SK-N-SH (cell line): ENCODE measurements around the gene FUT9. TPM values are rescaled to one million over a fixed set of nuclear protein-coding genes. Genes with fewer than 3 reads are reported as not detected.

Source experiments
- CTCF ChIA-PET: fragments of 300-600, 350-600 bp; formaldehyde crosslinking; extraction: SDS; loops from one replicate; lab custom pipeline; 2021; lab: Yijun Ruan, JAX
- POLR2A ChIA-PET: fragments of 350-600 bp; sonication (Branson Sonifier 250); formaldehyde crosslinking; extraction: SDS; loops from one replicate; lab custom pipeline; 2020; ENCODE audit warnings: antibody characterized with exemption, inconsistent platforms; lab: Yijun Ruan, JAX
- DNase-seq: peaks from one replicate; pipeline ENCODE4 v3.0.0; 2012
- H2AFZ ChIP-seq: fragments of 200-600 bp; sonication (generic); 2 replicates; pipeline ENCODE4 v1.8.1; 2016; ENCODE audit warnings: antibody characterized with exemption, mild to moderate bottlenecking, low read depth
- H3F3A ChIP-seq: fragments of 200-600 bp; sonication (generic); replicated peaks from 2 replicates; pipeline ENCODE3; 2016; ENCODE audit warnings: antibody characterized with exemption, mild to moderate bottlenecking; ENCODE audit not compliant: insufficient read depth
- H3K27ac ChIP-seq, 2 experiments: fragments of 200-500 bp in 1 of 2; fragments of 200-600 bp in 1 of 2; sonication (Bioruptor generic) in 1 of 2; sonication (generic), shearing (Covaris generic) in 1 of 2; 2 replicates each; pipeline versions ENCODE4 v1.5.1 to v1.6.1; 2014 to 2016; ENCODE audit warnings: low read depth in 2 of 2, inconsistent platforms in 1 of 2, low read length in 1 of 2, mild to moderate bottlenecking in 1 of 2, mixed read lengths in 1 of 2
- H3K27me3 ChIP-seq: fragments of 200-600 bp; sonication (generic), shearing (Covaris generic); 2 replicates; pipeline ENCODE4 v1.6.1; 2016; ENCODE audit warnings: mixed run types; ENCODE audit not compliant: insufficient read depth
- H3K36me3 ChIP-seq, 2 experiments: fragments of 200-500 bp in 1 of 2; fragments of 200-600 bp in 1 of 2; sonication (Bioruptor generic) in 1 of 2; sonication (generic) in 1 of 2; replicated peaks in 1 of 2; 2 replicates each; pipeline versions ENCODE3 to v1.5.1; 2014 to 2016; ENCODE audit warnings: low read length in 1 of 2, mild to moderate bottlenecking in 1 of 2; ENCODE audit not compliant: insufficient read depth in 2 of 2, control insufficient read depth in 1 of 2
- H3K4me1 ChIP-seq, 2 experiments: fragments of 200-500 bp in 1 of 2; fragments of 200-600 bp in 1 of 2; sonication (Bioruptor generic) in 1 of 2; sonication (generic), shearing (Covaris generic) in 1 of 2; 2 replicates each; pipeline versions ENCODE4 v1.5.1 to v1.6.1; 2014 to 2016; ENCODE audit warnings: low read depth in 1 of 2, low read length in 1 of 2, mixed run types in 1 of 2; ENCODE audit not compliant: insufficient read depth in 2 of 2, control insufficient read depth in 1 of 2
- H3K4me2 ChIP-seq: fragments of 200-600 bp; sonication (generic), shearing (Covaris generic); 2 replicates; pipeline ENCODE4 v1.6.1; 2017; ENCODE audit warnings: mixed run types
- H3K4me3 ChIP-seq, 2 experiments: fragments of 200-500 bp in 1 of 2; fragments of 200-600 bp in 1 of 2; sonication (Bioruptor generic) in 1 of 2; sonication (generic), shearing (Covaris generic) in 1 of 2; 2 replicates each; pipeline versions ENCODE4 v1.5.1 to v1.8.1; 2014 to 2016; ENCODE audit warnings: low read depth in 2 of 2, inconsistent platforms in 1 of 2, low read length in 1 of 2, mild to moderate bottlenecking in 1 of 2, mixed read lengths in 1 of 2, moderate library complexity in 1 of 2
- H3K79me2 ChIP-seq: fragments of 200-600 bp; sonication (generic); 2 replicates; pipeline ENCODE4 v1.8.1; 2017; ENCODE audit warnings: mild to moderate bottlenecking; ENCODE audit not compliant: insufficient read depth
- H3K9ac ChIP-seq: fragments of 200-600 bp; sonication (generic); 2 replicates; pipeline ENCODE4 v1.6.1; 2017; ENCODE audit warnings: mixed run types
- H3K9me2 ChIP-seq: fragments of 200-600 bp; sonication (generic); 2 replicates; pipeline ENCODE4 v1.6.1; 2017; ENCODE audit warnings: mixed run types
- H3K9me3 ChIP-seq: fragments of 200-600 bp; sonication (generic); 2 replicates; pipeline ENCODE4 v1.6.1; 2017; ENCODE audit warnings: mixed run types, mild to moderate bottlenecking, moderate library complexity
- H4K20me1 ChIP-seq: fragments of 200-600 bp; sonication (generic); 2 replicates; pipeline ENCODE4 v1.6.1; 2017; ENCODE audit warnings: mild to moderate bottlenecking, mixed run types; ENCODE audit not compliant: insufficient read depth
- ELF1 ChIP-seq: IDR thresholded peaks from 2 replicates; pipeline ENCODE4 v1.4.0; 2012
- EP300 ChIP-seq, 2 experiments: IDR thresholded peaks; 2 replicates each; pipeline versions ENCODE4 v1.4.0 to v1.6.1; 2012; ENCODE audit warnings: borderline replicate concordance in 1 of 2, low read depth in 1 of 2, low read length in 1 of 2
- MXI1 ChIP-seq: IDR thresholded peaks from 2 replicates; pipeline ENCODE4 v1.6.1; 2012; ENCODE audit warnings: mild to moderate bottlenecking, low read depth, low read length, improper control_type of control experiment
- PBX3 ChIP-seq: IDR thresholded peaks from 2 replicates; pipeline ENCODE4; 2012
- POLR2AphosphoS5 ChIP-seq: IDR thresholded peaks from 2 replicates; pipeline ENCODE4 v1.6.1; 2012; ENCODE audit warnings: low read depth, low read length
- RCOR1 ChIP-seq: fragments of 150-350 bp; IDR thresholded peaks from 2 replicates; pipeline ENCODE4 v1.6.1; 2017; ENCODE audit warnings: antibody characterized with exemption, low read length
- TCF12 ChIP-seq: IDR thresholded peaks from 2 replicates; pipeline ENCODE4 v1.4.0; 2012
- WGBS: methylation state at CpG from one replicate; pipeline ENCODE4 v1.1.6; 2017; ENCODE audit warnings: low lambda C conversion rate; 5-methylcytosine and 5-hydroxymethylcytosine counted together
- polyA plus RNA-seq, 3 experiments: library from polyadenylated mRNA; depleted of rRNA; stranded (reverse); fragments of >200 nt; gene quantifications; 2 replicates each; pipeline ENCODE4 v1.2.3, GENCODE V29; 2012
- TF ChIP-seq, protein P1 (sequence below): IDR thresholded peaks from 2 replicates; pipeline ENCODE4 v1.4.0; 2012; ENCODE audit warnings: low read depth, borderline replicate concordance
- TF ChIP-seq, protein P2 (sequence below): IDR thresholded peaks from 2 replicates; pipeline ENCODE4 v1.6.1; 2012; ENCODE audit warnings: mild to moderate bottlenecking, low read depth, low read length, moderate library complexity
- TF ChIP-seq, protein P3 (sequence below): fragments of 150-350 bp; IDR thresholded peaks from 2 replicates; pipeline ENCODE4 v1.6.1; 2017; ENCODE audit warnings: antibody characterized with exemption, low read length, low read depth, borderline replicate concordance
- TF ChIP-seq, protein P4 (sequence below): fragments of 200-600 bp; sonication (generic); IDR thresholded peaks from 2 replicates; pipeline ENCODE4 v1.6.1; 2017; ENCODE audit warnings: antibody characterized with exemption, mild to moderate bottlenecking, moderate library complexity
- TF ChIP-seq, protein P5 (sequence below): fragments of 150-350 bp; IDR thresholded peaks from 2 replicates; pipeline ENCODE4 v1.6.1; 2016; ENCODE audit warnings: mild to moderate bottlenecking, low read depth, low read length

The FUT9 gene
- polyA plus RNA-seq, 1 of the 3 experiments (the other 2 are of a cell fraction), result under 0.01 TPM

- TF ChIP-seq EP300 (IDR thresholded peaks at IDR 0.05; ENCODE audit: borderline replicate concordance in 1 of 2, low read depth in 1 of 2, low read length in 1 of 2), result no peak
- TF ChIP-seq, protein P1, sequence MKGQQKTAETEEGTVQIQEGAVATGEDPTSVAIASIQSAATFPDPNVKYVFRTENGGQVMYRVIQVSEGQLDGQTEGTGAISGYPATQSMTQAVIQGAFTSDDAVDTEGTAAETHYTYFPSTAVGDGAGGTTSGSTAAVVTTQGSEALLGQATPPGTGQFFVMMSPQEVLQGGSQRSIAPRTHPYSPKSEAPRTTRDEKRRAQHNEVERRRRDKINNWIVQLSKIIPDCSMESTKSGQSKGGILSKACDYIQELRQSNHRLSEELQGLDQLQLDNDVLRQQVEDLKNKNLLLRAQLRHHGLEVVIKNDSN, result no peak
- TF ChIP-seq, protein P2, sequence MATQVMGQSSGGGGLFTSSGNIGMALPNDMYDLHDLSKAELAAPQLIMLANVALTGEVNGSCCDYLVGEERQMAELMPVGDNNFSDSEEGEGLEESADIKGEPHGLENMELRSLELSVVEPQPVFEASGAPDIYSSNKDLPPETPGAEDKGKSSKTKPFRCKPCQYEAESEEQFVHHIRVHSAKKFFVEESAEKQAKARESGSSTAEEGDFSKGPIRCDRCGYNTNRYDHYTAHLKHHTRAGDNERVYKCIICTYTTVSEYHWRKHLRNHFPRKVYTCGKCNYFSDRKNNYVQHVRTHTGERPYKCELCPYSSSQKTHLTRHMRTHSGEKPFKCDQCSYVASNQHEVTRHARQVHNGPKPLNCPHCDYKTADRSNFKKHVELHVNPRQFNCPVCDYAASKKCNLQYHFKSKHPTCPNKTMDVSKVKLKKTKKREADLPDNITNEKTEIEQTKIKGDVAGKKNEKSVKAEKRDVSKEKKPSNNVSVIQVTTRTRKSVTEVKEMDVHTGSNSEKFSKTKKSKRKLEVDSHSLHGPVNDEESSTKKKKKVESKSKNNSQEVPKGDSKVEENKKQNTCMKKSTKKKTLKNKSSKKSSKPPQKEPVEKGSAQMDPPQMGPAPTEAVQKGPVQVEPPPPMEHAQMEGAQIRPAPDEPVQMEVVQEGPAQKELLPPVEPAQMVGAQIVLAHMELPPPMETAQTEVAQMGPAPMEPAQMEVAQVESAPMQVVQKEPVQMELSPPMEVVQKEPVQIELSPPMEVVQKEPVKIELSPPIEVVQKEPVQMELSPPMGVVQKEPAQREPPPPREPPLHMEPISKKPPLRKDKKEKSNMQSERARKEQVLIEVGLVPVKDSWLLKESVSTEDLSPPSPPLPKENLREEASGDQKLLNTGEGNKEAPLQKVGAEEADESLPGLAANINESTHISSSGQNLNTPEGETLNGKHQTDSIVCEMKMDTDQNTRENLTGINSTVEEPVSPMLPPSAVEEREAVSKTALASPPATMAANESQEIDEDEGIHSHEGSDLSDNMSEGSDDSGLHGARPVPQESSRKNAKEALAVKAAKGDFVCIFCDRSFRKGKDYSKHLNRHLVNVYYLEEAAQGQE, result no peak
- TF ChIP-seq MXI1, result no peak
- Histone ChIP-seq H3K9ac (no peak overlapping the region), H3K27me3 (no peaks in the 10 kb centered on the region), H3K27ac (no peak overlapping the region), H3F3A (no peaks in the 10 kb centered on the region), H3K4me1 (no peaks in the 10 kb centered on the region), H4K20me1 (no peaks in the 10 kb centered on the region), H3K4me3 (no peak overlapping the region), H3K9me2 (no peaks in the 10 kb centered on the region), H3K9me3 (no peaks in the 10 kb centered on the region), H3K4me2 (no peak overlapping the region), H3K79me2 (no peaks in the 10 kb centered on the region), H2AFZ (no peak overlapping the region), H3K36me3 (no peaks in the 10 kb centered on the region)
- ChIA-PET POLR2A (no interaction called here), CTCF (no interaction called here)
- WGBS, result 51% methylated on average over 5 of the region's 5 CpGs
- no peak for DNase-seq
These were observed 220.2 kb downstream of the FUT9 start for GRCh38 chr6:96235927-96236326.

DNA sequence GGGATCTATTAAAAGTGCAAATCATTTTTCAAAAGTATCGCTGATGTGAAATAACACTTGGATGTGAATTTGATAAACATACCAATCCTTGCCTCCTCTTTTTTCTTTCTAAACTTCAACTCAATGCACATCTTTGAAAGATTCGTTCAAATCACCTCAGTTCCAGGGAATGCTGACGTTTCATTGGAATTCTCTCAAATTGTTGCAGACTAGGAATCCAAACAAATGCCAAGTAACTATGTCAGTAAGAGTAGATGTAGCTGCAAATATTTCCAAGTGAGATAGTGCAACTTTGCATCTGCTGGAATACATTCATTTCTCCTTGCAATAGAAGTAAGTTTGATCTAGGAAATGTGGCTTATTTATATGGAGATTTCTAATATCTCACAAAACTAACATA is 220.7 kb downstream of the FUT9 start:
- H2AFZ ChIP-seq, result no peak overlapping the region
- H3K27ac ChIP-seq, result no peak overlapping the region
- H3K79me2 ChIP-seq, result no peaks in the 10 kb centered on the region
- no peak overlapping the region for H3K4me2 ChIP-seq
- H3K9me2 ChIP-seq, result no peaks in the 10 kb centered on the region
- ChIA-PET POLR2A (no interaction called here), CTCF (no interaction called here)
- no peaks in the 10 kb centered on the region for H3K4me1 ChIP-seq
- H3F3A ChIP-seq, result no peaks in the 10 kb centered on the region
- TF ChIP-seq, protein P3, sequence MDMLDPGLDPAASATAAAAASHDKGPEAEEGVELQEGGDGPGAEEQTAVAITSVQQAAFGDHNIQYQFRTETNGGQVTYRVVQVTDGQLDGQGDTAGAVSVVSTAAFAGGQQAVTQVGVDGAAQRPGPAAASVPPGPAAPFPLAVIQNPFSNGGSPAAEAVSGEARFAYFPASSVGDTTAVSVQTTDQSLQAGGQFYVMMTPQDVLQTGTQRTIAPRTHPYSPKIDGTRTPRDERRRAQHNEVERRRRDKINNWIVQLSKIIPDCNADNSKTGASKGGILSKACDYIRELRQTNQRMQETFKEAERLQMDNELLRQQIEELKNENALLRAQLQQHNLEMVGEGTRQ, result no peak
- TF ChIP-seq TCF12 (no peak), POLR2AphosphoS5 (no peak), ELF1 (no peak), RCOR1 (no peak), PBX3 (no peak)
- TF ChIP-seq, protein P4, sequence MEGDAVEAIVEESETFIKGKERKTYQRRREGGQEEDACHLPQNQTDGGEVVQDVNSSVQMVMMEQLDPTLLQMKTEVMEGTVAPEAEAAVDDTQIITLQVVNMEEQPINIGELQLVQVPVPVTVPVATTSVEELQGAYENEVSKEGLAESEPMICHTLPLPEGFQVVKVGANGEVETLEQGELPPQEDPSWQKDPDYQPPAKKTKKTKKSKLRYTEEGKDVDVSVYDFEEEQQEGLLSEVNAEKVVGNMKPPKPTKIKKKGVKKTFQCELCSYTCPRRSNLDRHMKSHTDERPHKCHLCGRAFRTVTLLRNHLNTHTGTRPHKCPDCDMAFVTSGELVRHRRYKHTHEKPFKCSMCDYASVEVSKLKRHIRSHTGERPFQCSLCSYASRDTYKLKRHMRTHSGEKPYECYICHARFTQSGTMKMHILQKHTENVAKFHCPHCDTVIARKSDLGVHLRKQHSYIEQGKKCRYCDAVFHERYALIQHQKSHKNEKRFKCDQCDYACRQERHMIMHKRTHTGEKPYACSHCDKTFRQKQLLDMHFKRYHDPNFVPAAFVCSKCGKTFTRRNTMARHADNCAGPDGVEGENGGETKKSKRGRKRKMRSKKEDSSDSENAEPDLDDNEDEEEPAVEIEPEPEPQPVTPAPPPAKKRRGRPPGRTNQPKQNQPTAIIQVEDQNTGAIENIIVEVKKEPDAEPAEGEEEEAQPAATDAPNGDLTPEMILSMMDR, result no peak
- TF ChIP-seq, protein P5, sequence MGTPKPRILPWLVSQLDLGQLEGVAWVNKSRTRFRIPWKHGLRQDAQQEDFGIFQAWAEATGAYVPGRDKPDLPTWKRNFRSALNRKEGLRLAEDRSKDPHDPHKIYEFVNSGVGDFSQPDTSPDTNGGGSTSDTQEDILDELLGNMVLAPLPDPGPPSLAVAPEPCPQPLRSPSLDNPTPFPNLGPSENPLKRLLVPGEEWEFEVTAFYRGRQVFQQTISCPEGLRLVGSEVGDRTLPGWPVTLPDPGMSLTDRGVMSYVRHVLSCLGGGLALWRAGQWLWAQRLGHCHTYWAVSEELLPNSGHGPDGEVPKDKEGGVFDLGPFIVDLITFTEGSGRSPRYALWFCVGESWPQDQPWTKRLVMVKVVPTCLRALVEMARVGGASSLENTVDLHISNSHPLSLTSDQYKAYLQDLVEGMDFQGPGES, result no peak
- H3K9ac ChIP-seq, result no peak overlapping the region
- DNase-seq, result no peak
- no peaks in the 10 kb centered on the region for H3K36me3 ChIP-seq
- H3K27me3 ChIP-seq, result no peaks in the 10 kb centered on the region
- H4K20me1 ChIP-seq, result no peaks in the 10 kb centered on the region
- WGBS, result 42% methylated on average over 3 of the region's 3 CpGs
- H3K4me3 ChIP-seq, result no peak overlapping the region
- H3K9me3 ChIP-seq, result no peaks in the 10 kb centered on the region
